Raji (cell line): Measurements from ENCODE around the gene PFAS.
A peak's percentile ranks its signal among the peaks of the same experiment; 100 is the strongest.

Experiments
- POLR2A ChIP-seq: IDR thresholded peaks from 2 replicates; pipeline ENCODE4 v1.6.1; 2011; ENCODE audit warnings: low read depth, low read length, control low read depth; ENCODE audit not compliant: insufficient read depth

The PFAS gene

DNA sequence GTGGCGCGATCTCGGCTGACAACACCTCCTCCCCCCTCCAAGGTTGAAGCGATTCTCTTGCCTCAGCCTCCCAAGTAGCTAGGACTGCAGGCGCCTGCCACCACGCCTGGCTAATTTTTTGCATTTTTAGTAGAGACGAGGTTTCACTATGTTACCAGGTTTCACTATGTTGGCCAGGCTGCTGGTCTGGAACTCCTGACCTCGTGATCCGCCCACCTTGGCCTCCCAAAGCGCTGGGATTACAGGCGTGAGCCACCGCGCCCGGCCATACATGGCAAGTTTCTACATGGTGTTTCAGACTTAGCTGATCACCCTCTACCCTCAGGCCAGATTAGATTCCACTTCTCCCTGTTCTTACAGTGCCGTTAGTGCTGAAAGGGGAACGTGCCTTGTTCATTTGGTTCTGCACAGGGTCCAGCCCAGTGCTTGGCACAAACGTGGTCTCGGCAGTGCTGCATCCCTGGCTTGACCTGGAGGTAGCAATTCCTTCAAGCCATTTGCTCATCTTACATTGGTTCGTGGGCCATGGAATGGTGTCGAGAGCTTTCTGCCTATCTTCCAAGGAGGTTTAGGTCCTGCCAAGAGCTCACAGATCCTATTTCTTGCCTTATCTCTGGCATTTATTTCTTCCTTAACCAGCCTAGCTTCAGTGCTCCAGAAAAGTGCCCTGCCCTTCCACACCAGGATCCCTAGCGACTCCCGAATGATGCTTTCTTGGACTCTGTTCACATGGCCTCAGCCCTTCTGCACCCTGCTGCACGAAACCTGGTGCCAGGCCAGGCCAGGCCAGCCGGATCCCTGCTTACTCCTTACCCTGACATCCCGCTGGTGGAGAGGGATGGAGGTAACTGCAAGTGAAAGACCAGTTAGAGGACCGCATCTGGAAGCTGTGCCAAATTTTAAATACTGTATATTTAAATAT, 23.9 kb upstream of the PFAS start:
- TF ChIP-seq POLR2A = no peak

DNA sequence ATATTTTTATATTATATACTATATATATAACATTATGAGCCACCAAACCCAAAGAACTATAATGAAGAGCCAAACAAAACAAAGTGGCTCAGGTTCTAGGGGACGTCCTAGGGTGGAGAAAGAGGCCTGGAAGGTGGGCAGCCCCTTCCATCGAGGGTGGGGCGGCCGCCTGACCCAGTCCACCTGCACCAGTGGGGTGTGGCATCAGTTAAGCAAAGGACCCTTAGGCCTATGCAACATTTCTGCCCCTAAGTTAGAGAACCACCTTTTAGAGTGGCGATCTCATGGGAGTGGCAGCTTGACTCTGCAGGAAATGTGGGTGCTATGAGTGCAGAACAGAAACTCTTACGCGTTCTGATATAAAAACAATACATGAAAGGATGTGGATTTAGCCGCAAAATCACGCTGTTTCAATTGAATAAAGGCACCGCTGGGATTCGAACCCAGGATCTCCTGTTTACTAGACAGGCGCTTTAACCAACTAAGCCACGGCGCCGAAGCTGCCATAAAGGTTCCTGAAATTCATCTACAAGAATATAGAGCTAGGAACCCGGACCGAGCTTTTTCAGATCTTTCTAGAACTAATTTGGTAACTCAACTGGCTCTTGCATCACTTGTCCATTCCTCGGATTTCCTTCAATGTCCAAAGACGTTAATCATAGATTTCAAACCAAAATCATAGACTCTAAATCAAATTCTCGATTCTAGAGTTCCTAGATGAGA, 23.1 kb upstream of the PFAS start:
- peak; percentile 25; the same call in 1 of the 2 replicates for TF ChIP-seq POLR2A

DNA sequence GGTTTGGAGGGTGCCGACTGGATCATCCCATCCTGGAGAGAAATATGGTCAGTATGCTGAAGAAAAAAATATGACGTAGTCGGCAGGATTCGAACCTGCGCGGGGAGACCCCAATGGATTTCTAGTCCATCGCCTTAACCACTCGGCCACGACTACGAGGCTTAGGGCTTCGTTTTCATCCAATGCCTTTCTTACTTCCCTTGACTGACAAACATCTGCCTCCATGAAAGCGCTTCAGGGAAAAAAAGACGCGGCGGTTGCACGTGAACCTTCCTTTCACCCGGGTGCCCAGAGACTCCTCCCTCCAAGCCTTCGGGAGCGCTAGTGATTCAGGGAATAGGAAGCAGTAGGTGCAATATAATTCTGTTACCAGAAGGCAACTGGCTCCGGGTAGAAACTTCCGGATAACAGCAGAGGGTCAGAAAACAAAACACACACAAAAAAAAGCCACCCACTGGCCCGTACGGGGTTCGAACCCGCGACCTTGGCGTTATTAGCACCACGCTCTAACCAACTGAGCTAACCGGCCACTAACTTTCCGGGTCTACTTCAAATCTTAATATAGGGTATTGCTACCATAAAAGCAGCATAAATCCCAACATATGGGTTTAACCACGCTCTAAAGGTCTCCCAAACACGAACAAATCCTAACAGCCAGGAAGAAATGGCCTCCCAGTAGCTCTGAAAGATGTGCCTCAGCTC, 22.4 kb upstream of the PFAS start:
- TF ChIP-seq POLR2A = peak; percentile 44

DNA sequence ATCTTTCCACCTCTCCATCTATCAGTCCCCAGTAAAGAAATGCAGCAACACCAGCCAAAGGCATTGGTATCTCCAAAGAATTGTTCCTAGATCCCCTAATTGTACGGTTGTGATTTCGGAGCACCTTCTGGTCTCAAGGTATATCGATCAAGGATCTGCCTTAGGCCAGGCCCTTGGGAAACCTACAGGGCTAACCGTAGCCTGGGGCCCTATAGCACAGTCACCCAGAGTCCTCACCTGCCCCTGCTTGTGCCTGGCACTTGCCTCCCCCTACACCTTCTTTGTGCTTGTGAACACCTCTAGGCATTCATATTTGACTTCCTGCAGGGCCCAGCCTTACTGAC, 21.9 kb upstream of the PFAS start:
- TF ChIP-seq POLR2A = no peak

DNA sequence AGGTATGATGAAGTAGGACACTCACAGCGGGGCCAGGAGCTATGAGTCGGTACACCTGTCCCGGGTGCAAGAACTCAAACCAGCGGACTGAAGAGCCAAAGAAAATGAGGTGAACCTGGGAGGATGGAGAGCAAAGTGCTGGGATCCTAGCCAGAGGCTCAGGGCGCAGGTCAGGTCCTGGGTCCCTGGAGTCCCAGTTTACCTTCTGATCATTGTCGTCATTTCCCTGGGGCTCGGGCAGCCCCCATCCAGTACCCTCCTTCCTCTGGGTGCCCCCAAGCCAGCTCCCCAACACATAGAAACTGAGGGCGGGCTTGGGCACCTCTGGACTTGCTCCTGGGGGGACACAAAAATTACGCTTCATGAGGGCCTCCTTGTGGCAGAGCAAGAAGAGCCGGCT, 17.4 kb upstream of the PFAS start:
- no peak for TF ChIP-seq POLR2A

DNA sequence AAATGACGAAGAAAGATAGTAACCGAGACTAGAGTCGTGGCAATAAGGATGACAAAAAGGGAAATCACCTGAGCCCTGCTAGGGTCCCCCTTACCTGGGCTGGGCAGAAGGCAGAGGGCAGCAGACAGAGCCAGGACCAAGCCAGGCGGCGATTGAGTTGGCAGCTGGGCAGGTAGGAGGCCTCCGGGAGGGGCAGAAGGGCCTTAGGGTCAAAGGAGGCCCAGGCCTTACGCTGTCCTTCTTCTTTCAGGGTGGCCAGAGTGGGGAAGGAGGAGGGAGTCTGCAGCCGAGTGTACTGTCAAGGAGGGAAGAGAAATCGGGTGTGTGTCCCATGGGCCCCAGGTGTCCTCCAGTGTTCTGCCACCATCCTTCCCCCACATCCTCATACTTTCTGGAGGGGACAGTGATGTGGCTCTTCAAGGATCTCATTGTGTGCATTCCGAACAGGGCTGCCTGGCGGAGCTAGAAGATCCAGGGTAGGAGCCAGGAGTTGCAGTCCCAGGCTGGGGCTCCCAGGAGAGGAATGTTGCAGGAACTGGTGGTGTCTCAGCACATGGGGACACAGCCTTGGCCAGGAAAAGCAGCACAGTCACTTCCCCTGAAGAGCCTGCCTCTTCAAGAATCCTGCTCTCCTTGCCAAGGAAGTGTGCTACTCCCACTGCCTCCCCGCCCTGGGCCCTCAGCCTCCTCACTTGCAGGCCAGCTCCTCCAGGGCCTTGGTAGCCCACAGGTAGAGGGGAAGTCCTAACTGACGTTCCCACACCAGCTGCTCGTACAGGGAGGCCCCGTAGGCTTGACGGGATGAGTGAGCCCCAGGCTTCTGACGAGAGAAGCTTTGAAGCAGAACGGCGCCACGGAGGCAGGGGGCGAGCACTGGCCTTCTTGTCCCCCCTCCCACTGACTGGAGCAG, 14.5 kb upstream of the PFAS start:
- no peak for TF ChIP-seq POLR2A

DNA sequence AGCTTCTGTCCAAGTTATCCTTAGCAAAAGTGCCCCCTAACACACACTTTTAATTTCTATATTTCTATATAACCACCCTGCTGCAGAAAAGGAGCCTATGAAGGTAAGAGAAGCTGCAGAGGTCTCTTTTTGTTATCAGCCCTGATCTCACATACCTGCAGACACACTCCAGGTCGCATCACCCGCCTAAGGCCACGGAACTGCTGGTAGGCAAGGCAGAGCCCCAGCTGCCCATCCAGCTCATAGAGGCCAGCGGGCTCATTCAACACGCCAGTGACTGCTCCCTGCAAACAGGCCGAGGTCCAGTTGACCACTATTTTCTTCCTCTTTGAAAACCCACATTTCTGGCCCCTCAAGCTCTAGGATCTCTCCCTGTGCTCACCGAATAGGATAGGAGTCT, 13.4 kb upstream of the PFAS start:
- TF ChIP-seq POLR2A = no peak

DNA sequence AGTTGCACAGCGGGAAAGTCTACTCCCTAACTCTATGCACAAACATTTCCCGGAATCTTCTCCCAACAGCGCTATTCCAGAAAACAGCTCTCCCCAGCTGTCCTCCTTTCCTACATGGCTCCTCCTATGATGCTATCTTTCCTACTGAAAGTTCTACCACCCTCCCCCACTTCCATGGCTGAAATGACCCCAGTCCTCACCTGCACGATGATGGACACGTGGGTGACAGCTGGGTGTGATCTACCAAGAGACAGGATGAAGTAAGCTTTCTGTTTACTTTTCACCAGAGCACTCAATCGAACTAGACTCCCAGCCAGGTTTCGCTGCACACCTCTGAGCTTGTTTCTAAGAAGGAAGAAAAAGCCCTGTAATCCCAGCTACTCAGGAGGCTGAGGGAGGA, 11.9 kb upstream of the PFAS start:
- no peak for TF ChIP-seq POLR2A

DNA sequence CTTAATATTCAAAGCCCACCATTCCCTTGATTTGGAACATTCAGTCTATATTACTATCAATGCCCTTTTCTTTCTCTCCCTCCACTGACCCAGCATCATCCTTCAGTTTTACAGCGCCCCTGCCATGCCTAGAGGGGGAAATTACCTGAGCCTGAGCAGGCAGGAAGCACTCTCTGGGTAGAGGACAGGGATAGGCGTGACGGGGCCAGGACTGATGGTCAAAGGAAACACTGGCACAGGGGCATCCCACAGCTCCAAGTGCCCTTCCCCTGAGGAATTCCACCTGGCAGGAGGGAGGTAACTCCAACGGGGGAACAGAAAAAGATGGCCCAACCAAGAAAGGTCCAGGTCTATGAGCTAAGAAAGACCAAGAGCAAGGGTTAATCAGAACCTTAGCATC, 11.2 kb upstream of the PFAS start:
- TF ChIP-seq POLR2A = no peak

DNA sequence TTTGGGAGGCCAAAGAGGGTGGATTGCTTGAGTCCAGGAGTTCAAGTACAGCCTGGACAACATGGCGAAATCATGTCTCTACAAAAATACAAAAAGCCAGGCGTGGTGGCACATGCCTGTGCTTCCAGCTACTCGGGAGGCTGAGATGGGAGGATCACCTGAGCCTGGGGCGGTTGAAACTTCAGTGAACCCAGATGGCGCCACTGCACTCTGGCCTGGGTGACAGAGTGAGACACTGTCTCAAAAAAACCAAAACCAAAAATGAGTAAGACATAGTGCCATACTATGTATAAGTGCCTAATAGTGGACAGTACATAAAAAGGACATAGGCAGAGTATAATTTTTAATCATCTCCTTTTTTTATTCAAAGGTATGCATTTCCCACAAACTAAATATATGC, 5.3 kb upstream of the PFAS start:
- no peak for TF ChIP-seq POLR2A

DNA sequence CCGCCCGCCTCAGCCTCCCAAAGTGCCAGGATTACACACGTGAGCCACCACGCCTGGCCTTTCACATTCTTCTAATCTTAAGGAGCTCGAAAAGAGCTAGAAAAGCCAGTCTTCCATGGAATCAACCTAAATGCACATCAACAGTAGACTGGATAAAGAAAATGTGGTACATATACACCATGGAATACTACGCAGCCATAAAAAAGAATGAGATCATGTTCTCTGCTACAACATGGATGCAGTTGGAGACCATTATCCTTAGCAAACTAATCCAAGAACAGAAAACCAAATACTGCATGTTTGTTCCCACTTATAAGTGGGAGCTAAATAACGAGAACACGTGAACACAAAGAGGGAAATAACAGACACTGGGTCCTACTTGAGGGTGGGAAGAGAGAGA, 4.3 kb upstream of the PFAS start:
- TF ChIP-seq POLR2A = no peak

DNA sequence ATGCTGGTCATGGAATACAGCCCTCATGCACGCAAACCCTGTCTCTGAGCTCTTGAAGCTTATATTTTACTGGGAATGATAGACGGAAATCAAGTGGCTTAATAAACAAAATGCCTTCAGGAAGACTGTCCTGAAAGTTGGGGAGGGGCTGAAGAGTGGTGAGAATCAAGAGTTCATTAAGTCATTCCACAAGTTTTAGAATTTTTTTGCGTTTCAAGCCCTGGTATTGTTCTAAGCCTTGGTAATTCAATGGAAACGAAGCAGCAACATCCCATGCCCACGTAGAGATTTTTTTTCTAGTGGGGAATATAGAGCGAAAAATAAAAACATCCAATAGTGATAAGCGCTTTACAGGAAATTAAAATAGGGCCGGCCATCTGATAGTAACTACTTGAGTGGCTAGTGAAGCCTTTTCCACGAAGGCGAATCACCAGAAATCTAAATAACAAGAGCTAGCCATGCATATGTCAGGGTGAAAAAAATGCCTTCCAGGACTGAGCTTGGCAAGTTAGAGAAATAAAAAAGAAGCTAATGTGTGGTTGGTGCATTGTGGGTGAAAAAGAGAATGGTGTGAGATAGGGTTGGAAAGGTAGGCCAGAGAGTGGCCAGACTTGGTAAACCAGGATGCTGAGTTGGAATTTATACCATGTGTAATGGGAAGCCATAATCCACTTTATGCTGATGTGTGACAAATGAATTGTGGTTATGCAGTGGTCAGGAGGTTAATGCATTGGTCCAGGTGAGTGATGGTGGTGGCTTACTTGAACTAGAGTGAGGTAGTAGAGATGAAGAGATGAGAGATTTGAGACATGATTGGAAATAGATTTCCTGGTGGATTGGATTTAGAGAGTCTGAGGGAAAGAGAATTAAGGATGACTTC, 772 bp downstream of the PFAS start:
- TF ChIP-seq POLR2A = no peak

DNA sequence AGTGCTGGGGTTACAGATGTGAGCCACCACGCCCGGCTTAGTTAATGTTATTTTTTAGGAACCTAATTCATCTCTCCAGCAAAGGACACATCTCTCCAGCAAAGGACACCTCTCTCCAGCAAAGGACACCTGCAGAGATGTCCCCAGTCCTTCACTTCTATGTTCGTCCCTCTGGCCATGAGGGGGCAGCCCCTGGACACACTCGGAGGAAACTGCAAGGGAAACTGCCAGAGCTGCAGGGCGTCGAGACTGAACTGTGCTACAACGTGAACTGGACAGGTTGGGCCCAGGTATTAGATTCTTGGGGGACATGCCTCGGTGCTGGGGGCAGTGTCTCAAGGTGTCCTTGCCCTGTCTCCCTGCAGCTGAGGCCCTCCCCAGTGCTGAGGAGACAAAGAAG, 4.7 kb downstream of the PFAS start:
- TF ChIP-seq POLR2A = no peak

DNA sequence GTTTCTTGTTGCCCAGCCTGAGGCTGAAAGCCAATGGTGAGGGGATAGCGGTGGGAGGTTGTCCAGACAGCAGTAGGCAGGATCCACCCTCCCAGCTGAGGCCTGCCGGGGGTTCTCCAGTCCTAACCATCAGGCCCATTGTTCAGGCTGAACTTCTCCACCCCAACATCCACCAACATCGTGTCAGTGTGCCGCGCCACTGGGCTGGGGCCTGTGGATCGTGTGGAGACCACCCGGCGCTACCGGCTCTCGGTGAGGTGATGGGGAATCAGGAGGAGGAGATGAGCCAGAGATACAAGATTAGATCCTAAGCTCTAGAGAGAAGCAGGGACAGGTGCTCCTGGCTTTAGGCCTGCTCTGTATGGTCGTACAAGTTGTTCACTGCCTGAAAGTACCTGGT, 5.8 kb downstream of the PFAS start:
- TF ChIP-seq POLR2A = no peak
